ES-I3 (cell line): ENCODE data around the gene TDP1.
A peak's percentile ranks its signal among the peaks of the same experiment; 100 is the strongest.
"Not testable (repeated sequence)": the region's sequence is repeated elsewhere in the genome, so short reads cannot be mapped to it uniquely, and the experiment has no call there.

Source experiments
- H3K36me3 ChIP-seq: 2 replicates; pipeline ENCODE4 v1.6.1; 2013; ENCODE audit warnings: mild to moderate bottlenecking, low read length, control low read depth, moderate library complexity; ENCODE audit not compliant: insufficient read depth
- H3K4me1 ChIP-seq: 2 replicates; pipeline ENCODE4 v1.6.1; 2013; ENCODE audit warnings: mild to moderate bottlenecking, control low read depth, low read length; ENCODE audit not compliant: insufficient read depth
- H3K9ac ChIP-seq: 2 replicates; pipeline ENCODE4 v1.6.1; 2013; ENCODE audit warnings: low read depth, mild to moderate bottlenecking, low read length, moderate library complexity
- H3K9me3 ChIP-seq: 2 replicates; pipeline ENCODE4 v1.6.1; 2013; ENCODE audit warnings: mild to moderate bottlenecking, low read length, moderate library complexity; ENCODE audit not compliant: control insufficient read depth, insufficient read depth

TDP1 gene

DNA sequence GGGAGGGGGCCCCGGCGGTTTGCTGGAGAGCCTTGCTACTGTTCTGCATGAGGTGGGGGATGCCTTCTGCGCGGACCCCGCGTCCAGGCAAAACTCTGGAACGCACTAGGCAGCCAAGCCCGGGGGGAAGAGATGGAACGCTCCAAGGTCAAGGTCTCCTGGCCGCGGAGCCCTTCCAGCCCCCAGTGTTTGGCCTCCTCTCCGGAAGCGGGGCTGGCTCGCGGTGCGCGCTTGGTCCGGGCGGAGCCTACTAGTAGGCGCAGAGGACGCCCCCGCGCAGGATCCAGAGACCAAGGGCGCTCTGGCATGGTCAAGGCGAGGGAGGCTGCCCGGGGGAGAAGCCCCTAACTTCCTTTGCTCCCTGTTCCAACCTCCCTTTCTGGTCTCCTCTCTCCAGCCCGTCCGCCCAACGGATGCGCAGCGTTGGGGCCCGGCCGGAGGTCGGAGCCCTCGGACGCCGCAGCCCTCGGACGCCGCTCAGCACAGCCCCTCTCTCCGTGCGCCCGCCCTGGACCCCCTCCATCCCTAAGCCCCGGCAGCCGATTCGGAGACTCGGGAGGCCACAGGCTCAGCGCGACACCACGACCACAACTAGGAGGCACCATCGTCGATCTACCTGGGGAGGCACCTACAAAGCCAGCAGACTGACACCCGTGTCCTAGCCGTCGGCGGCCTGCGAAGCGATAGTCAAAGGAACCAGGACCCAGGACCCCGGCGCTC lies 105.4 kb downstream of the TDP1 start:
- peak overlapping the region; percentile 84 for H3K9ac ChIP-seq
- H3K9me3 ChIP-seq: no peaks in the 10 kb centered on the region; the same call in 1 of the 2 replicates
- H3K4me1 ChIP-seq: no peaks in the 10 kb centered on the region; the same call in 1 of the 2 replicates
- H3K36me3 ChIP-seq: no peaks in the 10 kb centered on the region

DNA sequence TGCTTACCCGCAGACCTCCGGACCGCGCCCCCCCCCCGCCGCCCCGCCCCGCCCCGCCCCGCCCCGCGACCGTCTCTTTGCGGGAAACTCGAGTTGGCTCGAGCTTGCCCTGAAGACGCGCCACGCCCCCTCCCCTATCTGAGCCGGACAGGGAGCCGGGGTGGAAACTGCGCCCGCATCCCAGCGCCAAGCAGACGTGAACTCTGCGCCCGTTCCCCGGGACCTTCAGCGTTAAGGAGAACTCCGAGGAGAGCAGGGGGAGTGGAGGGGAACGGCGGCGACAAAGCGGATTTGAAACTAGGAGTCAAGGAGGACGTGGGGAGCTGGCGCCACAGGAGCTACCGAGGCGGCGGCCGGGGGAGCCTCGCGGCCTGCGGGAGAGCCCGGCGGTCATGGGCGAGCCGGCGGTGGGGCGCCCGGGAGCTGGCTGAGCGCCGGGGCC lies 106.0 kb downstream of the TDP1 start, which contains the start of gene KCNK13:
KCNK13 (plus strand) TSS at position 310 of the 442 bp plus-strand sequence. CDS start 212 bp downstream, outside the sequence.
- no peaks in the 10 kb centered on the region for H3K36me3 ChIP-seq
- H3K4me1 ChIP-seq: no peaks in the 10 kb centered on the region; the same call in 1 of the 2 replicates
- H3K9me3 ChIP-seq: no peaks in the 10 kb centered on the region; the same call in 1 of the 2 replicates
- H3K9ac ChIP-seq: peak within 1 kb of the TSS; percentile 84

DNA sequence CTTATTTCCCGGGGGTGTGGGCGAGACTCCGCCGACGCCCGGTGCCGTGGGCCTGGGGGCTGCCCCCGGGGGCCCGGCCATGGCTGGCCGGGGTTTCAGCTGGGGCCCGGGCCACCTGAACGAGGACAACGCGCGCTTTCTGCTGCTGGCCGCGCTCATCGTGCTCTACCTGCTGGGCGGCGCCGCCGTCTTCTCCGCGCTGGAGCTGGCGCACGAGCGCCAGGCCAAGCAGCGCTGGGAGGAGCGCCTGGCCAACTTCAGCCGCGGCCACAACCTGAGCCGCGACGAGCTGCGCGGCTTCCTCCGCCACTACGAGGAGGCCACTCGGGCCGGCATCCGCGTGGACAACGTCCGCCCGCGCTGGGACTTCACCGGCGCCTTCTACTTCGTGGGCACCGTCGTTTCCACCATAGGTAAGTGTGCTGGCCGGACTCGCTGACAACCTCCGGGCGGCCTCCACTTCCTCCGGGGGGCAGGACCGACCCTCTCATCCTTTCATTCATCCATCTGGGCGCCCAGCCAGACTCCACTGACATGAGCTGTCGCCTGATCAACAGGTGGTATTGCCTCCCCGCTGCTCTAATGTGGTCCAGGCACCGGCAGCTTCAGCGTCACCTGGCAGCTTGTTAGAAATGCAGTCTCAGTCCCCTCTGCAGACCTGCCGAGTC lies 106.5 kb downstream of the TDP1 start:
- peak overlapping the region; percentile 48; the same call in 1 of the 2 replicates for H3K9ac ChIP-seq
- H3K4me1 ChIP-seq: no peaks in the 10 kb centered on the region
- H3K9me3 ChIP-seq: no peaks in the 10 kb centered on the region; the same call in 1 of the 2 replicates
- H3K36me3 ChIP-seq: no peaks in the 10 kb centered on the region

DNA sequence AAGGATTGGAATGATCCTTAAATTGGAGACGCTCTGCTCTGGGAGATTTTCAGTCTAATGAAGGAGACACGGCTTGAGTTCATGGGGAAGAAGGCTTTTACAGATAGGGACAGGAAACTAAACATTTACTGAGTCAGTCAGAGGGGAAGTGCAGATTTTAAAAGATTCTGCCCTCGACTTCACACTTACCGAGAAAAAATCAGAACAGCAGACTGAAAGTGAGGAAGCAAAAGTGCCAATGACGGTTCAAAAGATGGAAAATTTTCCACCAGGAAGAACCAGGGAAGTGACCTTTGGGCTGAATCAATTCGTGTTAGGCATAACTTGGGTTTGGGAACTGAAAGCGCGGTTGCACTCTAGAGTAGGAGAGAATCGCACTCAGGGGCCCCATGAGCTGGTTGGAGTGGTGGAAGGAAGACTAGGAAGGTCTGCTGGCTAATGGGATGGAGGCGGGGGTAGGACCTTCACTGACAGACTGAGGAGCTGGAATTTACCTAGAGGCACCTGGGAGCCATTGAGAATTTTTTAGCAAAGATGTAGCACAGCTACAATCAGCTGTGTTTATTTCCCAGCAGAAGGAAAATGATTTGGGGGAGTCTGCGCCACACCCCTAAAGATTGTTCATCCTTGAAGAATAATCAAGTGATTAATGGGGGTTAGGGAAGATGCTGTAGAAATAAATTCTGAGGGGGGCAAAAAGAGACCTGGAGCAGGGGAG lies 107.3 kb downstream of the TDP1 start:
- H3K9ac ChIP-seq: peak overlapping the region; percentile 48; the same call in 1 of the 2 replicates
- H3K36me3 ChIP-seq: no peaks in the 10 kb centered on the region
- H3K4me1 ChIP-seq: no peaks in the 10 kb centered on the region
- no peaks in the 10 kb centered on the region; the same call in 1 of the 2 replicates for H3K9me3 ChIP-seq

DNA sequence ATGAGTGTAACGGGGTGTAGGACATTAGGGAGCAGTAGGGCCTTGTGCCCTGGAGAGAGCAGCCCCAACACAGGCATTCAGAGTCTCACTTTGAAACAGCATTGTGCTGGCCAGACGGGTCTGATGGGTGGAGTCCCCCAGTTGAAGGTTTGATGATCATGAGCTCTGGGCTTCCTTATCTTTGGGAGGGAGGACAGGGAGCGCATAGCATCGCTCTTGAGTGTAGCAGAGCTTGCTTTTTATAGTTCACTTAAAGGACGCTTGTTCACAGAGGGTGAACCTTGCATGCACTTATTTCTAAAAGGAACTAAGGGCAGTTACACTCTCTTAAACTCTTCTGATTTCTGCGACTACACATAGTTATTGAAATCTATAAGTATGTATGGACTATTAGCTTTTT lies 116.6 kb downstream of the TDP1 start:
- no peaks in the 10 kb centered on the region for H3K4me1 ChIP-seq
- no peaks in the 10 kb centered on the region for H3K9me3 ChIP-seq
- no peak overlapping the region for H3K9ac ChIP-seq
- no peaks in the 10 kb centered on the region for H3K36me3 ChIP-seq

DNA sequence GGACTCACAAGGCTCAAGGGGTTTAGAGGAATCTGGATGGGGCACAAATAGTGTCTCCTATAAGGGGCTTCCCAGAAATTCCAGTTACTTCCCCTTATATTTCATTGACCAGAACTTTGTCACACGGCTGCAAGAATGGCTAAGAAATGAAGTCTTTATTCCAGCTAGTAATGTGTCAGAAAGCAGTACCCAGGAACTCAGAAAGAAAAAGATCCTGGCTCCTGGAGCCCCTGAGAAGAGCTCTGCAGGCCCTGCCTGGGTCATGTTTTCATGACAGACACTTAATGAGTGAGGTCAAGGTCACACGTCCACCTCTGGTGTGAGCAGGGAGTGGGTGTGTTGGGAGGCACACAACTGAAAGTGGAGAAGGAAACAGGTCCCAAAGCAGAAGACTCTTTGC lies 123.8 kb downstream of the TDP1 start:
- no peaks in the 10 kb centered on the region for H3K36me3 ChIP-seq
- no peaks in the 10 kb centered on the region for H3K9me3 ChIP-seq
- no peaks in the 10 kb centered on the region for H3K4me1 ChIP-seq
- H3K9ac ChIP-seq: no peak overlapping the region

DNA sequence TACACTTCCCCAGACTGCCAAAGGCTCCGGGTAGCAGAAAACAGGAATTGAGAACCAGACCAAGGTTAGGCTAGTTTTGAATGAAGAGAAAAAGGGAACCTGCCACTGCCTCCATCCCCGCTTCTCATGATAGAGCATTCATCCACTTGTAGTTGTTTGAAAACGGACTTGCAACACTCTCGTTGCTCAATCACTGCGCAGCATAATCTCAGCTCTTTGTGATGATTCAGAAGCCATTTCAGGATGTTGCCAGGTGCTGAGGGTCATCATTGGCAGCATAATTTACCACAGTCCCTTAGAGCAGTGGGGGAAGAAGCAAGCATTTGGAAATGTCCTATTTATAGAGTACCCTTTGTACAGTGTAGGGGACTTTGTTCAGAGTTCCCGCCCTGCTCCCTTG lies 131.7 kb downstream of the TDP1 start:
- Histone ChIP-seq H3K9ac (no peak overlapping the region), H3K36me3 (no peaks in the 10 kb centered on the region), H3K4me1 (peaks cover 4% of the 10 kb centered on the region; the same call in 1 of the 2 replicates), H3K9me3 (peaks cover 8% of the 10 kb centered on the region)

DNA sequence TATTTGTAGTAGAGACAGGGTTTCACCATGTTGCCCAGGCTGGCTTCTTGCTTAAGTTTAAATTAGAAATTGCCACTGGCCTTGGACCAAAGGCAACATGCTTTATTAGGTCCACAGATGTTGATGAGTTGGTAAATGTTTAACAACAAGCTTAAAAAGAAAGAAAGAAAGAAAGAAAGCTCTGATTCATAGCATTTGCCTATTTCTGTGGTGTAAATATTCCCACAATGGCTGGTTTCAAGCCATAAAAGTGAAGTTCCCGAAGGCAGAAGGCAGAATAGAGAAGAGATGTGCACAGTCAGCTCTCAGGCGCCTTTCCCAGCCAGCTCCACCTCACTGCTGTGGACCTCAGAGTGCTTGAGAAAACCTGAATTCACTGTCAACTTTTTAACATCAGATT lies 132.4 kb downstream of the TDP1 start:
- no peak overlapping the region for H3K9ac ChIP-seq
- H3K4me1 ChIP-seq: peaks cover 4% of the 10 kb centered on the region; the same call in 1 of the 2 replicates
- H3K36me3 ChIP-seq: no peaks in the 10 kb centered on the region
- H3K9me3 ChIP-seq: peaks cover 8% of the 10 kb centered on the region

DNA sequence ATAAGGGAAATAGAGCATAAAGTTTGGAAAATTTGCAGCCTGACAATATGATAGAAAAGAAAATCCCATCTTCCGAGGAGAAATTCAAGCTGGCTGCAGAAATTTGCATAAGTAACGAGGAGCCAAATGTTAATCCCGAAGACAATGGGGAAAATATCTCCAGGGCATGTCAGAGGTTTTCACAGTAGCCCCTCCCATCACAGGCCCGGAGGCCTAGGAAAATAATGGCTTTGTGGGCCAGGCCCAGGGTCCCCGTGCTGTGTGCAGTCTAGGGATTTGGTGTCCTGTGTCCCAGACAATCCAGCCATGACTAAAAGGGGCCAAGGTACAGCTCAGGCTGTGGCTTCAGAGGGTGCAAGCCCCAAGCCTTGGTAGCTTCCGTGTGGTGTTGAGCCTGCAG lies 133.8 kb downstream of the TDP1 start:
- H3K9ac ChIP-seq, H3K9me3 ChIP-seq, H3K36me3 ChIP-seq, H3K4me1 ChIP-seq: not testable (repeated sequence)

DNA sequence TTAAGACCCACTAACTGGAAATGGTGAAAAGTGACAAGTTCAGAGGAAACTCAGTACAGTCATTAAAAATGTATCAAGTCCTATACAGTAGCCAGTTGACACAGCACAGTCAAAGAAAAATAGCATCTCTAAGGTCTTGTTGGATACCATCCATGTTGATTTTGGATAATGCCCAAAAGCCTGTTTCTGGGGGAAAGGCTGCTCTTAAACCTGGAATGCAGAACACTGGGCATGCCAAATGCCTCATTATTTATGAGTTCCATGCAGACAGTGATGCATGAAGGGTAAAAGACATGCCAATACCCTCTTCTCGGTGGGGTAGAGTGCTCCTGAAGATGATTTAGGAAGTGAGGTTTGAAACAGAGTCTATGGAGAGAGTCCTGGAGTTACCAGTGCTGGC lies 135.7 kb downstream of the TDP1 start:
- Histone ChIP-seq H3K9me3 (peaks cover 8% of the 10 kb centered on the region), H3K4me1 (peaks cover 4% of the 10 kb centered on the region; the same call in 1 of the 2 replicates), H3K9ac (no peak overlapping the region), H3K36me3 (no peaks in the 10 kb centered on the region)

DNA sequence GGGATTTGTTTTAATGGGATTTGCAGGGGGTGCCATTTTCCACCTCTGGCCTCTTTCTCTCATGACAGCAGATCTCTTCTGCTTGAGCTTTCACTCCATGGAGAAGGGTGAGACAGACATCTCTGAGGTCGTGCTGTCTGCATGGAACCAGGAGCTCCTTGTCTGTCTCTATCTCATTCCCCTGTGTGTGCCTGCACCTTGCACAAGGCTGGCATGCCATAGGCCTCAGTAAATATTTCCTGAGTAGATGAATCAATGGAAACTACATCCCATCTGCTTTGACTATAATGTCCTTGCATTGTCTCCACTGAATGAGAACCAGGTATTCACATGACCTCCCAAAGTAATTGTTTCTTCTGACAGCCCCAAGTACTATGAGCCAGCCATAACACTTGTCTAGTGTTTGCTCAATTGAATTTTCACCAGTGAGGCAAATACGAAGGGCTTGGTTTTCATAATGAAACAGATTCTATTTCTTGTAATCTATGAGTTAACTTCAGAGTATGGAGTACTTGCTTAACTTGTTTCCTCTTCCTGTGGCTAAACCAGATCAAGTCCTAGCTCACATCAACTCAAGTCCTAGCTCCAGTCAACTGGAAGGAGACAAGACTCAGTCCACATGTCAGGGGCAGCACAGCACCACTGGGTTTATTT lies 138.3 kb downstream of the TDP1 start:
- H3K4me1 ChIP-seq: peaks cover 3% of the 10 kb centered on the region; the same call in 1 of the 2 replicates
- H3K36me3 ChIP-seq: no peaks in the 10 kb centered on the region
- no peak overlapping the region for H3K9ac ChIP-seq
- H3K9me3 ChIP-seq: peaks cover 8% of the 10 kb centered on the region
